ENCODE measurements around the gene SPATA22. TPM values are rescaled to one million over a fixed set of nuclear protein-coding genes. Genes with fewer than 3 reads are reported as not detected.
"Not testable (repeated sequence)": the region's sequence is repeated elsewhere in the genome, so short reads cannot be mapped to it uniquely, and the experiment has no call there.

The SPATA22 gene
- total RNA-seq, 2 experiments from 2014 or later: not detected

DNA sequence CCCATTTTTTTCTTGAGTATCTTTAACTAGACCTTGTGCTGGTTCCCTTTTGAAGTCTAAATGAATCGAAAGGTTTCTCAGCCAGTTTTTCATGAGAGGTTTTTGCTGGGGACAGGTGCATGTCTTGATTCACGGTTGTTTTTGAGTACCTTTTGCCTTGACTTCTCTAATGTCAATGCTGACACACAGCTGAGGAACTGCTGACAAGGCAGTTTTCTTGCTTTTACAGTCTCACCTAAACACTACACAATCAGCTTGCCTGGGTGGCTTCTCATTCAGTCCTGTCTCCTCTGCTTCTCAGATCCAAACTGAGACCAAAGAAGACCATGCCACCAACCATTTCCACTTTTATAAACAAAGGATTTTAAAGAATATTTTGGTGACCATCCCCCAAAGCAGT, 53.4 kb downstream of the SPATA22 start:
- Mint-ChIP-seq H3K27ac (no peak overlapping the region), H3K4me1 (ENCODE audit: low read depth) (no peaks in the 10 kb centered on the region), H3K27me3 (peaks cover 14% of the 10 kb centered on the region), H3K9me3 (no peaks in the 10 kb centered on the region), H3K4me3 (no peak overlapping the region), H3K36me3 (ENCODE audit: low read depth) (no peaks in the 10 kb centered on the region)
- no peak for TF ChIP-seq CTCF (IDR thresholded peaks at IDR 0.05)
- intact Hi-C loops (cut with micrococcal nuclease): no loop called here
- DNase-seq (no peak), ATAC-seq (no peak)
- POLR2A ChIA-PET: no interaction called here
- CTCF ChIA-PET: interaction anchor here (0.6 kb wide), 1 partner anchor 161 kb away, joined by 3 read pairs; no protein-coding TSS in a partner anchor

GRCh38 chr17:3415610-3416009, 56.0 kb downstream of the SPATA22 start:
- Mint-ChIP-seq H3K36me3 (ENCODE audit: low read depth) (no peaks in the 10 kb centered on the region), H3K4me1 (ENCODE audit: low read depth) (no peaks in the 10 kb centered on the region), H3K27ac (no peak overlapping the region), H3K27me3 (peaks cover 16% of the 10 kb centered on the region), H3K4me3 (no peak overlapping the region), H3K9me3 (no peaks in the 10 kb centered on the region)
- intact Hi-C loops (cut with micrococcal nuclease): no loop called here
- POLR2A ChIA-PET: no interaction called here
- CTCF ChIA-PET: no interaction called here
- TF ChIP-seq CTCF (IDR thresholded peaks at IDR 0.05): no peak
- DNase-seq (no peak), ATAC-seq (no peak)

DNA sequence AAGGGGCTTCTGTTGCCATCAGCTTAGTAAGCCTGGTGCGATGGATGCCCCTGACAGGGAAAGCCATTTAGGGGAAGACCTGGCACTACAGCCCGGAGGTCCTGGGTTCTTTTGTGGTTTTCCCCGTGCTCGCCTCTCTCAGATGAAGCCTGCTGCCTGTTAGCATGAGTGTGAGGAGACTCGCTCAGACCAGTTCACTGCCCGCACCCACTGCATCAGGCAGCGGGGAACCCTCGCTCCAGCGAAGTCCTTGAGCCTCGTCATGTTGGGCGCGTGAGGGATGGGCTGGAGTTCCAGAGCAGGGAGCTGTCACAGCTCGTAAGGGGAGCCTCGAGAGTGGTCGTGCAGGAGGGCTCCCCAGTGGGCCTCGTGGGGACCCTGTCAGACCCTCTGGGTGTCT, 59.4 kb downstream of the SPATA22 start:
- H3K36me3 Mint-ChIP-seq (ENCODE audit: low read depth); H3K4me1 Mint-ChIP-seq (ENCODE audit: low read depth); DNase-seq; H3K4me3 Mint-ChIP-seq; ATAC-seq; CTCF ChIA-PET; H3K27ac Mint-ChIP-seq; intact Hi-C loops (cut with micrococcal nuclease): not testable (repeated sequence)
- H3K27me3 Mint-ChIP-seq: peaks cover 25% of the 10 kb centered on the region
- peaks cover 12% of the 10 kb centered on the region for H3K9me3 Mint-ChIP-seq
- POLR2A ChIA-PET: interaction anchor here (0.6 kb wide), 1 partner anchor 19 kb away, joined by 4 read pairs; no protein-coding TSS in a partner anchor

GRCh38 chr17:3411070-3411469, 60.5 kb downstream of the SPATA22 start, which contains the start of gene OR3A3:
TSS of gene OR3A3 (plus strand) at chr17:3411370.
- CTCF ChIA-PET: no interaction called here
- no peak for TF ChIP-seq CTCF (IDR thresholded peaks at IDR 0.05)
- H3K4me3 Mint-ChIP-seq: no peak within 1 kb of the TSS

DNA sequence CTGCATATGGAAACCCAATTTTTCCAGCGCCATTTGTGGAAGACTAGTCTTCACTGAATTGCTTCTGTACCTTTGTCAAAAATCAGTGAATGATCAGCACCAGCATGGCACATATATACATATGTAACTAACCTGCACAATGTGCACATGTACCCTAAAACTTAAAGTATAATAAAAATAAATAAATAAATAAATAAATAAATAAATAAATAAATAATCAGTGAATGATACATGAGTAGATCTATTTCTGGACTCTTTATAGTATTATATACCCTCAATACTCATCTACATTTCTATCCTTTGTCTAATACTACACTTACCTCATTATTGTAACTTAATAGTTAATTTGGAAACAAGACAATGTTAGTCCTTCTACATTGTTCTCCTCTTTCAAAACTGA, 67.8 kb downstream of the SPATA22 start:
- CTCF ChIA-PET; H3K4me1 Mint-ChIP-seq (ENCODE audit: low read depth); H3K27ac Mint-ChIP-seq; DNase-seq; H3K27me3 Mint-ChIP-seq; H3K36me3 Mint-ChIP-seq (ENCODE audit: low read depth); intact Hi-C loops (cut with micrococcal nuclease); H3K4me3 Mint-ChIP-seq; ATAC-seq; POLR2A ChIA-PET: not testable (repeated sequence)
- H3K9me3 Mint-ChIP-seq: peaks cover 13% of the 10 kb centered on the region

More at GRCh38 chr17:3411070-3411469, 60.5 kb downstream of the SPATA22 start, which contains the start of gene OR3A3:
- ATAC-seq: no peak
- H3K9me3 Mint-ChIP-seq: peaks cover 13% of the 10 kb centered on the region
- intact Hi-C loops (cut with micrococcal nuclease): no loop called here
- POLR2A ChIA-PET: interaction anchor here (0.7 kb wide), 1 partner anchor 593 kb away, joined by 3 read pairs; no protein-coding TSS in a partner anchor
- no peak for DNase-seq
- peaks cover 25% of the 10 kb centered on the region for H3K27me3 Mint-ChIP-seq
- H3K4me1 Mint-ChIP-seq (ENCODE audit: low read depth): no peaks in the 10 kb centered on the region
- no peak within 1 kb of the TSS for H3K27ac Mint-ChIP-seq
- H3K36me3 Mint-ChIP-seq (ENCODE audit: low read depth): no peaks in the 10 kb centered on the region

GRCh38 chr17:3401786-3402185, 69.8 kb downstream of the SPATA22 start:
- TF ChIP-seq CTCF (IDR thresholded peaks at IDR 0.05): no peak

More at GRCh38 chr17:3401786-3402185, 69.8 kb downstream of the SPATA22 start:
- Mint-ChIP-seq H3K27ac (no peak overlapping the region), H3K4me1 (ENCODE audit: low read depth) (no peaks in the 10 kb centered on the region), H3K36me3 (ENCODE audit: low read depth) (no peaks in the 10 kb centered on the region), H3K9me3 (no peaks in the 10 kb centered on the region), H3K4me3 (no peak overlapping the region), H3K27me3 (peaks cover 4% of the 10 kb centered on the region)
- DNase-seq (no peak), ATAC-seq (no peak)
- POLR2A ChIA-PET: interaction anchor here (0.7 kb wide), 1 partner anchor 35 kb away, joined by 3 read pairs; no protein-coding TSS in a partner anchor
- CTCF ChIA-PET: no interaction called here
- intact Hi-C loops (cut with micrococcal nuclease): no loop called here
